Dermis microvascular lymphatic vessel endothelial cell (primary cell): ENCODE data around the gene FAM3D. TPM values are rescaled to one million over a fixed set of nuclear protein-coding genes. Genes with fewer than 3 reads are reported as not detected.

ENCODE experiments used
- DNase-seq, 2 donors: peaks; one replicate each; pipeline versions ENCODE4 v3.0.0 to v3.0.0-alpha.2; 2010; ENCODE audit warnings: low read depth in 2 of 2
- total RNA-seq: library from RNA; depleted of rRNA; stranded (reverse); fragments of >200 nt; gene quantifications from 2 replicates; pipeline ENCODE4 v1.2.1, GENCODE V29; 2014

The FAM3D gene
- total RNA-seq, 1 donor from 2014 or later, result 0.26 TPM

DNA sequence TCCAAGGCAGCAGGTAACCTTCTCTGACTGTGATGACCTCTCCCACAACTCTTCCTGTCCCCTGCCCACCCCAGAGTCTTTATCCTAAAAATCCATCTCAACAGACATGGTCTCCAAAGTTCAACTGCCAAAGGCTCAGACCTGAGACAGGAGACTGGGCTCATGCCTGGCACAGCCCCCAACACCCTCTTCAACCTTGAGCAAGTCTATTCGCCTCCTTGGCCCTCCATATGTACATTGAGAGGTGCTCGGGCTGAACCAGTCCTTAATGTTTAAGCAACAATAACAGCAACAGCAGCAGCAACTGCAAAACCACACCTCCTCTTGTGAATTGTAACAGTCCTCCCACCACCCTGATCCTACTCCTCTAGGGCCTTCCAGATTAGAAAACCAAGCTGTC, 9.9 kb downstream of the FAM3D start:
- no peak for DNase-seq

DNA sequence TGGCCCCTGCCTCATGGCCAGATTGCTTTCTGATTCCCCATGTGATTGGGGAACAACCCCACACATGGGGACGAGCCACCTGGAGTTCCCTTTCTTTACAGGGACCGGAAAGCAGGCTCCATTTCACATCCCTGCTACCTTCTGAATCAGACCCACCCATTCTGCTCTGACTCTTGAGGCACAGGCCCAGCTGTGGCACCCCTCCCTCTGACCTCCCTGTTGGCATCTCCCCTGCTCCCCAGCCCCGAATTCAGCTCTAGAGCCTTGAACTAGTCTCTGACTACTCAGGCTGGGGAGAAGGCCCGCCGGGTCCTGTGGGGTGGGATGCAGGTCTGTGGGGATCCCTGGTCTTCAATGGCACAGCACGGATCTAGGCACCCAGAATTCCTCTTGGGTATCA, 12.1 kb downstream of the FAM3D start:
- DNase-seq, result no peak

DNA sequence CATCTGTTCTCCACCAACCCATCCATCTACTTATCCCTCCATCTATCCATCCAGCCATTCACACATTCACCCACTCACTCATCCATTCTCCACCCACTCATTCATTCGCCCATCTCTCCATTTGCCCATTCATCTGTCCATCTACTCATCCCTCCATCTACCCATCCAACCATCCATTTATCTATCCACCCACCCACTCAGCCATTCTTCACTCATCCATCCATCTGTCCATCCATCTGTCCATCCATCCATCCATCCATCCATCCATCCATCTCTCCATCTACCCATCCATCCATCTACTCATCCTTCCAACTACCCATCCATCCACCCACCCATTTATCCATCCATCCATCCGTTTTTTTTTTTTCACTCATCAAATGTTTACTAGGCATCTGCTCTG, 13.9 kb downstream of the FAM3D start:
- DNase-seq, result no peak

DNA sequence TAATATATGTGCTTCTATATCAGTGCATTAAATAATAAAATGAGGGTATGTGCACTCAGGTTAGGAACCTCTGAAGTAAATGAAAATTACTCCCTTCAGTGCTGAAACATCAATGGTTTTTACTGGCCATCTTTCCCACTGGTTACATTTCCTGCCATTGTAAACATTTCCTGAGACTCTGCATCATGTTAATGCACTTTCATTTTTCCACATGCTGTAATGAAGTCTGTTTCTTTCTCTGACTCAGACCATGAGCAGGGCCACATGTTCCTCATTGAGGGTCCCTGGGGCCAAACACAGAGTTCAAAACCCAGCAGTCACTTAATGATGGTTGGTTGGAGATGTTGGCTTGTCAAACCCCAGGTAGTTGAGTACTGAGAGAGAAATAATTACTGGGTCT, 15.3 kb downstream of the FAM3D start:
- peak; percentile 88 to 92 for DNase-seq

DNA sequence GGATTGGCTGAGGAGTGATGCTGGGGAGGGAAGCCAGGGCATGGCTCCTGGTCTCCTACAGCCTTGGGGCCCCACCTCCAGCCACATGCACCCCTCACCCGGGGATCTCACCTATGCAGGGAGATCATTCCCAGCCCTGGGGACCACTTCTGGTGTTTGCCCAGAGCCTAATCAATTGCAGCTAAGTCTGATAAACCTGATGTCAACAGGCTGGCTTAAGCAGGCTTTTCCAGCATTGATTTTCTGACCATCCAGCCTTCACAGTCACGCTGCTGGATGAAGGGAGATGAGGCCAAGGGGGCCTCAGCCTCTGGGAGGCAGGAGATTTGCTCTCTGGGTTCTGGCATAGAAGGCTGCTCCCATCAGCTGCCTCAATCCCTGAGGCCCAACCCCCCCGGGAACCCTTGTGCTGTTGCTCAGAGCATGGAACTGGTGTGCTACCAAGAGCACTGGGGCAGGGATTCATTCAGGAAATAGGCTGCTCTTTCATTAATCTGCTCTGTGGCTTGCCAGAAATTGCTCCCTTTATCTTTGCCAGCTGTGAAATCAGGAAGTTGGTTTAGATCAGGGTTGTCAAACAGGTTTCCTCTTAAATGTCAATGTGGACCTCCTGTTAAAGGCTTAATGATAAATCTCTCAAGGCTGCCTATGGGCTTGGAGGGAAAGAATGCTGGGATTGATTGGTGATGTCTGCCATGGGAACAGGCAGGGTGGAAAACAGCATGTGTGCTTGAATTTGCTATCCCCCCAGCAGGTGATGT, 19.0 kb downstream of the FAM3D start:
- DNase-seq, result peak; percentile 98 to 99

DNA sequence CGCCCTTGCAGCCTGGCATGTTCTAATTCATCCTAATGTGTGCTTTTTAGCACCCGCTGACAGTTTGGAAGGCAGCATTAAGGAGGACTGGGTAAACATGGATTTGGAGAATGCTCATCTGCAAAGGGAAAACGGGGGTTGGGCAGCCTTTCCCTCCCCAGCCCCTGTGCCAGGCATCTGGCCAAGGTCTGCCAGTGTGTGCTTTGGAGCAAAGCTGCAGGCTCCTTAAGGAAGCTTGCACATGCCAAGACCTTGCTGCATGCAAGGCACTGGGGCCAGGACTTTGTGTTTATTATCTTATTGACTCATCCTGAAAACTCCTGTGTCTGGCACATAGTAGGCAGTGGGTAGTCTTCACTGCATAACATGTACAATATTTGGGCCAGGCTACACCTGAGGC, 20.1 kb downstream of the FAM3D start:
- DNase-seq, result peak in 1 of 2 donors; percentile 29

DNA sequence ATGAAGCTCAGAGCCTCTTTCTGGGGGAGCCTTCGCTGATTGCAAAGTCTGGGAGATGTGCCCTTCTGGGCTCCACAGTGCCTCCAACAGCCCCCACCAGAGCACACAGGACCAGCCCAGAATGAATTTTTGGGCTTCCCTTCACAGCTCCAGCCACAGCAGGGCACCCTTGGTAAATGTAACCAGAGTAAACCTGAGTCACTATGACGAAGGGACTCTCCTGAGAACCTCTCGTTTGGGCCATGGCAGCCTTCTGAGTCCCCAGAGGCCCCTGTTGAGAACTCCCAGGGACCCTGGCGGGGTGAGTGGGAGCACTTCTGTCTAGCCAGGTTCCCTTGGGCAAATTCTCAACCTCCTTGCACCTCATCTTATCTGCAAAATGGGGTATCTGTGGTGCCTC, 20.8 kb downstream of the FAM3D start:
- DNase-seq, result no peak

DNA sequence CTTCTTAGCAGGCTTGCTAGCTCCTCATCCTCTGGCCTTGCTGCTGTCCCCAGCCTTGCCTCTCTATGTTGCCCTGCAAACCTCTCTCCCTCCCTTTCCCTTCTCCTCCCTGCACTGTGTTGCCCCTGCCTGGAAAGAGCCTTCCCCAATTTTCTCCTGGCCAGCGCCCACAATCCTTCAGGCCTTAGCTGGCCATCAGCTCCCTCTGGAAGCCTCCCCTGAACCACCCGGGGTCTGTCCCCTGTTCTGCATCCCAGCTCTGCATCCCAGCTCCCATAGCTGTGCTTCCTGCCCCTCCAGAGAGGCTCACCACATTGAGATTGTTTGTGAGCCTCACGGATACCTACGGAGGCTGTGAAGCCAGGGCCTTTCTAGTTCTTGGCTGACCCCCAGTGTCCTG, 23.7 kb downstream of the FAM3D start:
- DNase-seq, result no peak

DNA sequence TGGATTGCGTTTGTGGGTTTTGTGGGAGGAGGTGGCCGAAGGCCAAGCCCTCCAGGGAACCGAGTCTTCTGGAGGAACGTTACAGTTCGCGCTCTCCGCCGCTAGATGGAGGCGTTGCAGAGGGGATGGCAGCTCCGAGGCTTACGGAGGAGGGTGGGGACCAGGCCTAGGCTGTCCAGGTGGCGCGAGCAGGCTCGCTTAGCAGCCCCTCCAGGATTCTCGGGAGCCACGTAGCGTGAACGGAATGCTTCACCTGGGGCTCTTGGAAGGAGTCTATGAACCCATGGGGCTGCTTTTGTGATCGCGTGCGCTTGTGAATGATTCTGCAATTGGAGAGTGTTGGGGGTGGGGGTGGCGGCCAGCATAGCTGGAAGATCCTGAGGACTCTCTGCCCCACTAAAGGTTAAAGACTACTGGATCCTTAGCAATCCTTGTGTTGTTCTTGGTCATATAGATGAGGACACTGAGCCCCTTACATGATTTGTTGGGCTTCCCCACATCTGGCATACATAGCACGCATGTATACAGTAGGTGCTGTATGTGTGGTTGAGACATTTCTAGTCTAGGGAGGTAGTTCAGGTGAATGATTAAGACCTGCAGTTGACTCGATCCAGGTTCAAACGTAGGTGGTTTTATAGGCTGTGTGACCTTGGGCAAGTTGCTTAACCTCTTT, 25.7 kb downstream of the FAM3D start:
- peak; percentile 48 to 77 for DNase-seq

DNA sequence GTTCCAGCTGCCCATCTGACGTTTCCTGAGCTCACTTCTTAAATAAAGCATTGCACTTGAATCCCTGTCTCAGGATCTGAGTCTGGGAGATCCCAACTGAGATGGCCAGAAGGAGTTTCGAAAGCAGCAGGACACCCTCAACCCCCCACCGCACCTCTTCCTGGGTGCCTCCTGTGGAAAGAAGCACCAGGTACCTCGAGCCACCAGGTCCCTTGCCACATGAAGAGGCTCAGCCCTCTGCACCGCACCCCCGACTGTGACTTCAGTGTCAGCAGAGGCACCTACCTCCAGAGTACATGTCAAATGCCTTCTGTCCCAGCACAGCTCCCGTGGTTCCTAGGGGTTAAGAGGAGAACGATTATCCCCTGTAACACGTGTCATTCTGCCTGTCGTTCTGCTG, 26.7 kb downstream of the FAM3D start:
- DNase-seq, result no peak

DNA sequence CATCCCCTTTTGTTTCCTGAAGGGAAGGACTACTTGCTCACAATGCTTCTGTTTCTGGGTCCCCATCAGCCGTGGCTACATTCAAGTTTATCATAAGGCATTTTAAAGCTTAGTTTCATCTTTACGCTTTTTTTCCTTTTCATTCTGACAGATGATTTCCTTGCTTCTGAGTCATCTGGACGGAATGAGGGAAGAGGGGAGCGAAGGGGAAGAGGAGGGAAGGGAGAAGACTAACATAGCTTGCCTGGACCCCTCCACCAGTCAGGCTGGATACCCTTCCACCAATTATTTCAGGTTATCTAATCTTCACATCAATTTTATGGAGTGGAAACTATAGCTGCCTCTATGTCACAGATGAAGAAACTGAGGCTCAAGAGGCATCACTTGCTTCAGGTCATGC, 27.6 kb downstream of the FAM3D start:
- no peak for DNase-seq

DNA sequence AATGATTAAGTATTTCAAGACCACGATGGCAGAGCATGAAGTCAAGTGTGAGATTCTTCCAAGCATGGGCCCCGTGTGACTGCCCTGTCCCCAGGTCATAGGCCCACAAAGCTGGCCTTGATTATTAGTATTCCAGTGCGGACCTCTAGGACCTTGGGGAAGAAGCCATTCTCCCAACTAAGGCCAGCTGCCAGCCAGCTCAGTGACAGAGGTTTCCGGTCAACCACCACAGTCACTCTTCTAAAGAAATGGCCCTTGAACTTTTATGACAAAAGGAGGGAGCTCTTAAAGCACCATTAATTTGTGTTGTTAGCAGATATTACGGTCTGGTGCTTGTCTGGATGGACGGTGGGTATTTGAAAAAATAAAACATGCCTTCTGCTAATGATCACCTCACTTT, 28.0 kb downstream of the FAM3D start:
- no peak for DNase-seq

DNA sequence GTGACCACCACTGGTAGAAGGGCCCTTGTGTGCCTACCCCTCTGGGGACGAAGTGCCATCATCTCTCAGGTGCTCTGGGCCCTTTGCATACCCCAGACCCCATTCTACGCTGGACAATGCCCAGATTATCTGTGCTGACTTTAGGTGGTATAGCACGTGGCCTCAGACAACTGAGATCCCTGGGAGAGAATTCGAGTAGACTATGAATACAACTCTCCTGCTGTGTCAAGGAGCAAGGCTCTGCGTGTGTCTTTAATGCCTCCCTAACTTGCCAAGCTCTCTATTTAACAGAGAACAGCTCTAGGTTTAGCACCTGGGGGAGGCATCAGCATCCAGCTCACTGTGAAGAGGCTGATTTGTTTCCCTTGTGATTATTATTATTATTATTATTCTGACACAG, 29.1 kb downstream of the FAM3D start:
- DNase-seq, result no peak

DNA sequence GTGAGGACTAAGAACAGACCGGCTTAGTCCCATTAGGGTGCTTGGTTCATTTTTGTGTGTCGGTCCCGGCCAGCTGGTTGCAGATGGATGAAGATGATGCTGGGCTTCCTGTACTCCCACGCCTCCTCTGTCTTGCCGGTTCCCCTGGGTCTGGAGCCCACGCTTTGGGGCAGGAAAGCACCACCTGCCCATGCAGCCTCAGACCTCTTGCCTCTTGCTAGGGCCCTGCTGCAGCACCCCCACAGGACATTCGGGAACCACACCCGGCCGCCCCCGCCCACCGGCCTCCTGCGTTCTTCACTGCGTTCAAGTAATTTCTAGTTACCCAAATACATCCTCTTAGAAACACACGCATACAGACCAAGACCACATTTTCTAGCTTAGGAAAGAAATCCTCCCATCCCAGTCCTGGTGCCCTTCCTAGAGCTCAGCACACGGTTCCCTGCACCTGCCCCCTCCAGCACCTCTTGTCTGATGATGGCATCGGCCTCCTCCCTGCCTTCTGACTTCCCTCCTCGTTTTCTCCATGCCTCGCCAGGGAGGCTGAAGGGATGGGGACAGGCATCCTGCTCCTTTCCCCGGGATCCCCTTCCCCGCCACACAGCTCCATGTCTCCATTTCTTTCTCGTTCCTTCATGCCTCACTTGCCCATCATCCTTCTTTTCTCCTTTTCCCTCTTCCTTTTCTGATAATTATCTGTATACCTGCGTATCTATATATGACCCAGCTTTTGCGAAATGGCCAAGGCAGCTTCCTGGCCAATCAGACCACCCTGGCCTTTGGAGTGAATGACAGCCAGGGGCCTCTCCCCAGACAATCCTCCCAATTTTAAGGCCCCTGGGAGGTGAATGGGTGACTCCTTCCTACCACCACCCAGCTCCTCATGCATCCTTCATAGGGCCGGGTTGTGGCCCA, 30.9 kb downstream of the FAM3D start:
- no peak for DNase-seq

DNA sequence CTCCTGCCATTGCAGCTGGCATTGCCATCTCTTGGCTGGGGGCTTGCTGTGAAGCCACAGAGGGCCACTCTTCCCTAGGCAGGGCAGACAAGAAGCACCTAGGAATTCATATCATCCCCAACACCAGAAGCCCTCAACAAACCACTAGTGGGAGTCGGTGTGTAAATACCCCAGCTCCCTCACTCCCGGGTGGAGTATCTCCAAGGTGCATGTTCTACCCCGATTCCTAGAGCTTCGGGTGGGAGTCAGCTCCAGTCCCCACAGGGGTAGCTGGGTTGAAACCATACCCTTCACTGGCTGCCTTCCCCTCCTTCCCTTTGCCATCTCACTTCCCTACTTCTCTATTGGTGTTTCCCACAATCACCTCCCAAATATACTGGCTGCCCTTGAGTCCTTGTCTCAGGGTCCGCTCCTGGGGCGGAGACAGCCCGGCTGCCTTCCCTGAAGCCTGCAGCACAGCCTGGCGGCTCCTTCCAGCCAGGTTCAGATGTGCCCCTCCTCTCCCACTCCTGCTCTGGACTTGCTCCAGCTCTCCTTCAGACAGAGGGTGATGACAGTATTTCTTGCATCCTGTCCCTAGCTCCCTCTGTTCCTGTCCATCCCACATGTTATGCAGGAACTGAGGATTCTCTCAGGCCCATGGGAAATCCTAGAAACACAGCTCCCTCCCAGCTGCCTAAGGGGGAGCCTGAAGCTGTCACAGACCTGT, 33.3 kb downstream of the FAM3D start:
- peak in 1 of 2 donors; percentile 52 for DNase-seq

DNA sequence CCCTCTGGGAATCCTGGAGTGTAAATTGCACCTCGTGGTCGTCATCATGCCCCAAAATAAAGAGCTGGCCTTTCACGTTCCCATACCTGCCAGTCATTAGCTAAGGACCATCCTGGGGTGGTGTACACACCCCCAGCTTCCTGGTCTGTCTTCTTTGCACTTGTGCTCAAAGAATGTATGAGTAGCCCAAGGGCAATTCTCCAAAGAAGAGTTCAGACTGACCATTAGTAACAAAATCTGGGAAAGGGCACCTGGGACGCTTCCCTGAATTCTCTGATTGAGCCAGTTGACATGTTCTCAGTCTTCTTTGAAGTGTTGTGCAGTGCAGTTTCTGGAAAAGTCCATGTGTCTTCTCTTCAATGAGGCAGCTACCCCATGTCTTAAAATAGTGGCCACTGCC, 34.8 kb downstream of the FAM3D start:
- DNase-seq, result no peak

DNA sequence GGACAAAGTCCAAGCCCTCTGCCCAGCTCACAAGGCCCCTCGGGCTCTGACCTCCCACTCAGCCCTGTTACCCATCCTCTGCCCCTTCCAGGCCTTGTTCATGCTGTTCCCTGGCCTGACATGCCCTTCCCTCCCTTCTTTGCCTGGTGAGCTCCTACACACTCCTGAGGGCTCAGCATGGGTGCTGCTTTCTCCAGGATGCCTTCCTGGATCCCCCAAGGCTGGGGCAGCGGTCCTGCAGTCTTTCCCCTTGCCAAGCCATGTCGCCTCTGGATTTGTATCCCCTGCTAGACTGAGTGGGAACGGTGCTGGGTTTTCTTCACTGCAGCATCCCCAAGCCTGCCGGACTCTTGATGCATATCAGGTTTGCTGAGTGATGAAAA, 35.9 kb downstream of the FAM3D start:
- DNase-seq, result no peak

DNA sequence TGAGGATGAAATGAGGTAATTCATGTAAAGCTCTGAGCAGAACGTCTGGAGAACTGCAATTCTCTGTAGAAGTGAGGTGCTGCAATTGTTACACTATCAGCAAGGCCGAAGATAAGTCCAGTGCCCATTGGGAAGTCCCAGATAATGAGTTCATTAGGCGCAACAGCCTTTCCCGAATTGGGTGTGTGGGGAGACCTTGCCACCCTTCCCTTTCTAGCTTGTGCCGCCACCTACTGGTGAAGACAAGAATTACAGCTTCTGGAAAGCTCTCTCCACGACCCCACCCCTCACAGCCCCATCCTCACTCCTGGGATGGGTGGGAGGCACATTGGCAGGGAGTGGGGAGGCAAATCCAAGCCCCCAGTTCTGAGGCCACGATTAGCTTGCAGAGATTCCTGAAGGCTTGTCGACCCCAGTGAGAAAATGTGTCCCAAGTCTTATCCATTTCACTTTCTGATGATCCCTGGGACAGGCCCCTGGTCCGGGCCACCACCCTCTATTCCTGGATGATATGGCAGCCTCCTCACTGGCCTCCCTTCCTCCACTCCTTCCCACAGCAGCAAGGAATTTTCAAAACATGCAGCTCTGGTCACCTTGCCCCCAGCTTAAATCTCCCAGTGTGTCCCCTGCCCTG, 36.4 kb downstream of the FAM3D start:
- peak; percentile 29 to 66 for DNase-seq

DNA sequence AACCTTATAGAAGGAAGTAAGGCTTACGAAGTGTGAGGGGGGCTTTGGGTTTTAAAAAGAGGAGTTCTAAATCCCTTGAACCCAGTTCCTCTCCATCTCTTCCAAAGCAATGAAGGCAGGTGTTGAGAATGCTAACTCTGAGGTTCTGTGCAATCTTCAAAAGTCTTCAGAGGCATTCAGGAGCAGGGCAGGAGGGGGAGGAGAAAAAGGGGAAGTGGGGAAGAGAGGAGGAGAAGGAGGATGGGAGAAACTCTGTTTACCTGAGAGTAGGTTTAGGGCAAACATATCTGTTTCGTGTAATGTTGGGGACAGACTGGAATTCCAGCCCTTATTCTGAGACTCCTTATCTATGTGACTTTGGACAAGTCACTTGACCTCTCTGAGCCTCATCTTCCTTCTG, 36.9 kb downstream of the FAM3D start:
- no peak for DNase-seq

DNA sequence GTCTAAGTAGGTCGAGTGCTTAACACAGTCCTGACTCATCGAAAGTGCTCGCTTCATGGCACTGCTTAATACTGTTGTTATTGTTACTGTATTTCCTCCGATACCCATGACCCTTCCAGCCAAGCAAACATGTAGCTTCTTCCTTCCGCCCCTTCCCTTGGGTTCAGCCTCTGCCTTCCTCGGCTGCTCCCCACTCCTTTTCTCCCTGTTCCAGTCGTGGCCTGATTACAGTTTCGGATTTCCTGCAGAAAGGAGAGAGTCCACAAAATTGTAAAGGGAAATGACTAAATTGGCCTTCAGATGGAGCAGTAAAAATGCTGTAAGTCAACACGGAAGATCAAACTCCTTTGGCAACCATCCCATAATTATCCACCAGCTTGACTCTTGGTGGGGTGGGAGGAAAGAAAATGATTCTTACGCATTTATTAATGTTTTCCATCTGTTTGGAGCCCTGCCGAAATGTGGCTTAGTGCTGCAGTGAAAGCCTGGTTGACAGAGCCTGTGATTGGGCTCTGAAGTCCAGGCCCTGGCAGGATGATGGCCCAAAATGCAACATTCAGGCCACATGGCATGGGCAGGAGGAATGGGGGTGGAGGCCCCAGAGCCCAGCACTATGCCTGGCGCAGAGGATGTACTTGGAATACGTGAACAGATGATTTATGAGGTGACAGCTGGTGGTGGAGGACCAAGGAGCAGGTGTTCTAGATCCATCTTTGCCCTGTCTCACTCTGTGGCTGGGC, 37.6 kb downstream of the FAM3D start:
- DNase-seq, result peak; percentile 84 to 95
